SK-N-SH (cell line): Measurements from ENCODE around the gene SZT2.

Source experiments
- CTCF ChIP-seq: fragments of 200-600 bp; sonication (generic); IDR thresholded peaks from 2 replicates; pipeline ENCODE4 v1.6.1; 2017; ENCODE audit warnings: antibody characterized with exemption, mild to moderate bottlenecking, moderate library complexity
- EP300 ChIP-seq, 2 experiments: IDR thresholded peaks; 2 replicates each; pipeline versions ENCODE4 v1.4.0 to v1.6.1; 2012; ENCODE audit warnings: borderline replicate concordance in 1 of 2, low read depth in 1 of 2, low read length in 1 of 2
- EZH2phosphoT487 ChIP-seq: fragments of 200-600 bp; sonication (generic); IDR thresholded peaks from 2 replicates; pipeline ENCODE4 v1.6.1; 2017; ENCODE audit warnings: low read depth, mixed run types, mild to moderate bottlenecking, antibody characterized with exemption, moderate library complexity, borderline replicate concordance
- FOSL2 ChIP-seq: IDR thresholded peaks from 2 replicates; pipeline ENCODE4 v1.4.0; 2012; ENCODE audit warnings: low read depth, mild to moderate bottlenecking, moderate library complexity, borderline replicate concordance
- FOXJ3 ChIP-seq: sonication (generic); formaldehyde crosslinking; IDR thresholded peaks from 2 replicates; pipeline ENCODE4 v1.5.1; 2020; ENCODE audit warnings: mild to moderate bottlenecking, missing genetic modification reagents
- FOXM1 ChIP-seq: IDR thresholded peaks from 2 replicates; pipeline ENCODE4 v1.4.0; 2012; ENCODE audit warnings: low read depth, mild to moderate bottlenecking
- MAX ChIP-seq: IDR thresholded peaks from 2 replicates; pipeline ENCODE4 v1.4.0; 2012; ENCODE audit warnings: low read depth
- NRF1 ChIP-seq: IDR thresholded peaks from 2 replicates; pipeline ENCODE4 v1.6.1; 2012; ENCODE audit warnings: low read depth, mild to moderate bottlenecking, low read length
- POLR2AphosphoS5 ChIP-seq: IDR thresholded peaks from 2 replicates; pipeline ENCODE4 v1.6.1; 2012; ENCODE audit warnings: low read depth, low read length
- RCOR1 ChIP-seq: fragments of 150-350 bp; IDR thresholded peaks from 2 replicates; pipeline ENCODE4 v1.6.1; 2017; ENCODE audit warnings: antibody characterized with exemption, low read length
- RXRA ChIP-seq: IDR thresholded peaks from 2 replicates; pipeline ENCODE4 v1.4.0; 2012; ENCODE audit warnings: low read depth, mild to moderate bottlenecking, borderline replicate concordance
- USF1 ChIP-seq: IDR thresholded peaks from 2 replicates; pipeline ENCODE4 v1.4.0; 2012; ENCODE audit warnings: low read depth, borderline replicate concordance
- YY1 ChIP-seq: IDR thresholded peaks from 2 replicates; pipeline ENCODE4 v1.4.0; 2012; ENCODE audit warnings: low read depth, mild to moderate bottlenecking
- ZBTB33 ChIP-seq: IDR thresholded peaks from 2 replicates; pipeline ENCODE4 v1.4.0; 2012; ENCODE audit warnings: low read depth, borderline replicate concordance

- TF ChIP-seq ZBTB33 (no peak), NRF1 (no peak), CTCF (no peak), EZH2phosphoT487 (no peak), RCOR1 (no peak), POLR2AphosphoS5 (no peak), FOXJ3 (CRISPR knock-in tag) (no peak), FOXM1 (no peak), USF1 (no peak), YY1 (no peak), RXRA (no peak), FOSL2 (no peak), EP300 (IDR thresholded peaks at IDR 0.05; ENCODE audit: borderline replicate concordance in 1 of 2, low read depth in 1 of 2, low read length in 1 of 2) (no peak), MAX (no peak)
Observed at GRCh38 chr1:43418858-43419257, 29.2 kb downstream of the SZT2 start.
